HUES48 (cell line): ENCODE data around the gene ALDH1A2.
"Not testable (repeated sequence)": the region's sequence is repeated elsewhere in the genome, so short reads cannot be mapped to it uniquely, and the experiment has no call there.

Experiments
- H3K27ac ChIP-seq: one replicate; pipeline ENCODE4 v1.7.0; 2013; ENCODE audit warnings: low read depth, low read length, inconsistent platforms
- H3K27me3 ChIP-seq: 2 replicates; pipeline ENCODE4 v1.6.1; 2013; ENCODE audit warnings: mild to moderate bottlenecking, low read length; ENCODE audit not compliant: control insufficient read depth, insufficient read depth
- H3K36me3 ChIP-seq: 2 replicates; pipeline ENCODE4 v1.6.1; 2013; ENCODE audit warnings: low read length; ENCODE audit not compliant: control insufficient read depth, insufficient read depth
- H3K4me1 ChIP-seq: 2 replicates; pipeline ENCODE4 v1.6.1; 2013; ENCODE audit warnings: mild to moderate bottlenecking, low read length; ENCODE audit not compliant: control insufficient read depth, insufficient read depth
- H3K4me3 ChIP-seq: 2 replicates; pipeline ENCODE4 v1.5.1; 2013; ENCODE audit warnings: mild to moderate bottlenecking, low read depth, low read length
- H3K9ac ChIP-seq: 2 replicates; pipeline ENCODE4 v1.6.1; 2013; ENCODE audit warnings: mild to moderate bottlenecking, low read depth, low read length, moderate library complexity
- H3K9me3 ChIP-seq: 2 replicates; pipeline ENCODE4 v1.6.1; 2013; ENCODE audit warnings: low read length; ENCODE audit not compliant: control insufficient read depth, insufficient read depth

Gene ALDH1A2

GRCh38 chr15:58043192-58043903 lies 22.2 kb downstream of the ALDH1A2 start:
- H3K27ac ChIP-seq, result no peak overlapping the region
- no peaks in the 10 kb centered on the region for H3K36me3 ChIP-seq
- peaks cover 7% of the 10 kb centered on the region; the same call in 1 of the 2 replicates for H3K4me1 ChIP-seq
- peaks cover 24% of the 10 kb centered on the region for H3K27me3 ChIP-seq
- no peak overlapping the region for H3K4me3 ChIP-seq
- no peaks in the 10 kb centered on the region for H3K9me3 ChIP-seq
- no peak overlapping the region for H3K9ac ChIP-seq

- no peak overlapping the region for H3K27ac ChIP-seq
- peaks cover 7% of the 10 kb centered on the region; the same call in 1 of the 2 replicates for H3K4me1 ChIP-seq
- no peak overlapping the region for H3K9ac ChIP-seq
- H3K9me3 ChIP-seq, result no peaks in the 10 kb centered on the region
- no peak overlapping the region for H3K4me3 ChIP-seq
- no peaks in the 10 kb centered on the region for H3K36me3 ChIP-seq
- H3K27me3 ChIP-seq, result peaks cover 12% of the 10 kb centered on the region
Observed at GRCh38 chr15:58042006-58042405, 23.5 kb downstream of the ALDH1A2 start.

GRCh38 chr15:58040150-58040549 lies 25.4 kb downstream of the ALDH1A2 start:
- no peak overlapping the region for H3K9ac ChIP-seq
- peaks cover 7% of the 10 kb centered on the region; the same call in 1 of the 2 replicates for H3K4me1 ChIP-seq
- no peaks in the 10 kb centered on the region for H3K36me3 ChIP-seq
- peaks cover 4% of the 10 kb centered on the region for H3K27me3 ChIP-seq
- H3K4me3 ChIP-seq, result no peak overlapping the region
- no peak overlapping the region for H3K27ac ChIP-seq
- H3K9me3 ChIP-seq, result no peaks in the 10 kb centered on the region

GRCh38 chr15:58039079-58040035 lies 26.2 kb downstream of the ALDH1A2 start:
- Histone ChIP-seq H3K4me1 (peaks cover 7% of the 10 kb centered on the region; the same call in 1 of the 2 replicates), H3K4me3 (no peak overlapping the region), H3K27me3 (no peaks in the 10 kb centered on the region), H3K27ac (no peak overlapping the region), H3K9me3 (no peaks in the 10 kb centered on the region), H3K9ac (no peak overlapping the region), H3K36me3 (no peaks in the 10 kb centered on the region)

GRCh38 chr15:58038426-58039078 lies 27.0 kb downstream of the ALDH1A2 start:
- no peak overlapping the region for H3K4me3 ChIP-seq
- no peak overlapping the region for H3K9ac ChIP-seq
- H3K27ac ChIP-seq, result no peak overlapping the region
- no peaks in the 10 kb centered on the region for H3K27me3 ChIP-seq
- H3K36me3 ChIP-seq, result no peaks in the 10 kb centered on the region
- H3K9me3 ChIP-seq, result no peaks in the 10 kb centered on the region
- H3K4me1 ChIP-seq, result peaks cover 7% of the 10 kb centered on the region; the same call in 1 of the 2 replicates

GRCh38 chr15:58037723-58038301 lies 27.7 kb downstream of the ALDH1A2 start:
- Histone ChIP-seq H3K4me3 (no peak overlapping the region), H3K36me3 (no peaks in the 10 kb centered on the region), H3K9ac (no peak overlapping the region), H3K4me1 (peaks cover 7% of the 10 kb centered on the region; the same call in 1 of the 2 replicates), H3K27me3 (no peaks in the 10 kb centered on the region), H3K9me3 (no peaks in the 10 kb centered on the region), H3K27ac (no peak overlapping the region)

GRCh38 chr15:58036579-58036978 lies 28.9 kb downstream of the ALDH1A2 start:
- Histone ChIP-seq H3K27me3 (no peaks in the 10 kb centered on the region), H3K4me3 (no peak overlapping the region), H3K27ac (no peak overlapping the region), H3K4me1 (peaks cover 7% of the 10 kb centered on the region; the same call in 1 of the 2 replicates), H3K36me3 (no peaks in the 10 kb centered on the region), H3K9ac (no peak overlapping the region), H3K9me3 (no peaks in the 10 kb centered on the region)

- not testable (repeated sequence) for H3K4me1 ChIP-seq, H3K27me3 ChIP-seq, H3K9ac ChIP-seq, H3K9me3 ChIP-seq, H3K36me3 ChIP-seq, H3K27ac ChIP-seq, H3K4me3 ChIP-seq
Observed at GRCh38 chr15:58028392-58028791, 37.1 kb downstream of the ALDH1A2 start.

- Histone ChIP-seq H3K4me3 (no peak overlapping the region), H3K4me1 (no peaks in the 10 kb centered on the region), H3K27ac (no peak overlapping the region), H3K9ac (no peak overlapping the region), H3K9me3 (peaks cover 8% of the 10 kb centered on the region; the same call in 1 of the 2 replicates), H3K27me3 (no peaks in the 10 kb centered on the region), H3K36me3 (no peaks in the 10 kb centered on the region)
Observed at GRCh38 chr15:58026552-58026951, 39.0 kb downstream of the ALDH1A2 start.

GRCh38 chr15:58026051-58026450 lies 39.5 kb downstream of the ALDH1A2 start:
- Histone ChIP-seq H3K9me3 (peaks cover 8% of the 10 kb centered on the region; the same call in 1 of the 2 replicates), H3K4me3 (no peak overlapping the region), H3K27me3 (no peaks in the 10 kb centered on the region), H3K4me1 (no peaks in the 10 kb centered on the region), H3K27ac (no peak overlapping the region), H3K36me3 (no peaks in the 10 kb centered on the region), H3K9ac (no peak overlapping the region)
